CD4-positive, alpha-beta T cell treated with Interleukin-1 beta for 1 hour (primary cell): Measurements from ENCODE around the gene DBET.
"Not testable (repeated sequence)": the region's sequence is repeated elsewhere in the genome, so short reads cannot be mapped to it uniquely, and the experiment has no call there.

ENCODE experiments used
- DNase-seq, 2 donors: peaks; one replicate each; pipeline ENCODE4 v3.0.0-alpha.2; 2020 to 2022

Gene DBET

DNA sequence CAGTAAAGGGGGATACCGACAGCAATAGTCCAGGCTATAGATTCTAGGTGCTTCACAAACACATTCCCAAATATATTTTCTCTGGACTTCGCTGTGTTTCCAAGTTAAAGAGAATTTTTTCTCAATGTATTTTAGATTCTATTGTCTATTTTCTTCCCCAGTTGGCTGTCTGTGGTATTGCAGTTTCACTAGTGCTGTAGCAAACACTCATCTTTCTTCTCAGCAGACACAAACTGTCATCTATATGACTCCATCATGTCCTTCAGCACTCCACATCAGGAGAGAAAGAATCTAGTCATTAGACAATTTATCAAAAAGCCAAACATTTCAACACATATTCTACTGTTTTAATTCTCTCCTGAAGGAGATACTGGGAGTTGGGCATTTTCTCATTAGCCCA, at the start of gene DBET:
Gene DBET (plus strand): TSS at position 161 of the 400 bp plus-strand sequence.
- not testable (repeated sequence) for DNase-seq

DNA sequence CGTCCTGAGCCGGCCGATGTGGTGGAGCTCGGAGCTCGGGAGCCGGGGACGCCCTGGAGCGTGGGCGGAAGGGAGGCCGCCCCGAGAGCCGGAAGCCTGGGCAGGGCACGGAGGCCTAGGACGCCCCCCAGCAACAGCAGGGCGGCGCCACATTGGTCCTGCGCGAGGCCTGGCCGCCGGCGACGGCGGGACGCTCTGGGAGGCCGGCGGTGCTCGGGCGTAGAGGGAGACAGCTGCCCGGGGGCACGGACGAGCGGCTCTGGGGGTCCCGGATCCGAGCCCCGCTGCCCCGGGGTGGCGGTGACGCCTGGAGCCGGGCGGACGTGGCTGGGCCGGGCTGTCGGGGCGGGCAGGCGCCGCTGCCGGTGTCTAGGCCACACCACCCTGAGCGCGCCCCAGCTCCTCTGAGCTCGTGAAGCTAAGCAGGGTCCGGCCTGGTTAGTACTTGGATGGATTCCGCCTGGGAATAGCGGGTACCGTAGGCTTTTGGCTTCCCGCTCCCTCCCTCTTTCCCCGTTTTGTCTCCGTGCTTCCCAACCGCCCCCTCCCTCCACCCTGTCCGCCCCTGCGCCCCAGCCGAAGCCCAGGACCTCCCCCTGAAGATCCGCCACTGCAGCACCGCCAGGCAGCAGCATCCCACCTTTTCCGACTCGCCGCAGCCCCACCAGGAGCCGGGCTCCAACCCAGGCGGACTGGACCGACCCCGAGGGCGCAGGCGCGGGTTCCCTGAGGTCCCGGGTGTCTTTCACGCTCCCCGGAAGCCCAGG, 49.3 kb upstream of the DBET start:
- DNase-seq = no peak

DNA sequence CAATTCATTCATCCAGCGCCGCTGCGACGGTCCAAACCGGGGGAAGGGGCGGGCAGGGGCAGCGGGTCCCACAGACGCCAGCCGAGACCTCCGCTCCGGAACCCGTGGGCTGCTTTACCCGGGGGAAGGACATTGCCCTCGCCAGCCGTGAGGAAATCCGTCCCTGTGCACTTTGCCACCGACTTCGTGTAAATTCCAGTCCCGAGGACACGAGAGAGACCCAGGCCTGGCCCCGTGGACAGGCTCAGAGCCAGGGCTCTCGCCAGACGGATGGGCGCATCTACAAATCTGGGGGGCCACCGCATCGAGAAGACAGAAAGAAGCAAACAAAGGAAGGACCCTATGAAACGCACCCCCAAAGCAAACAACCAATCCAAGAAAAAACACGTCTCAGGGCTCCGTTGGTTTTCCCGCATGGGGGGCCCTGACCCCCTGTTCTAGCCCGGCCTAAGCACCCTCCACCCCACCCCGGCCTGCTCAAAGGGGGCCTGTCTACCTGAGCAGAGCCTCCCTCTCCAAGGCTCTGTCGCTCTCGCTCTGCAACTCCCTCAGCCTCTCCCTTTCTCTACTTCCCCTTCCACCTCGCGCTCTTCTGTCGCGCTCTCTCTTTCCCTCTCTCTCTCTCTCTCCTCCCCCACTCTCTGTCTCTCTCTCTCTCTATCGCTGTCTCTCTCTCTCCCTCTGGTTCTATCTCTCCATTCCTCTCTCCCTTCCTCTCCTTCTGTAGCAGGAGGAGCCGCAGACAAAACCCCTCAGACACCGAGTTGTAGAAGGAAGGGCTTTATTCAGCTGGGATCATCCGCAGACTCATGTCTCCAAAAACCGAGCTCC, 48.5 kb upstream of the DBET start:
- DNase-seq = no peak

DNA sequence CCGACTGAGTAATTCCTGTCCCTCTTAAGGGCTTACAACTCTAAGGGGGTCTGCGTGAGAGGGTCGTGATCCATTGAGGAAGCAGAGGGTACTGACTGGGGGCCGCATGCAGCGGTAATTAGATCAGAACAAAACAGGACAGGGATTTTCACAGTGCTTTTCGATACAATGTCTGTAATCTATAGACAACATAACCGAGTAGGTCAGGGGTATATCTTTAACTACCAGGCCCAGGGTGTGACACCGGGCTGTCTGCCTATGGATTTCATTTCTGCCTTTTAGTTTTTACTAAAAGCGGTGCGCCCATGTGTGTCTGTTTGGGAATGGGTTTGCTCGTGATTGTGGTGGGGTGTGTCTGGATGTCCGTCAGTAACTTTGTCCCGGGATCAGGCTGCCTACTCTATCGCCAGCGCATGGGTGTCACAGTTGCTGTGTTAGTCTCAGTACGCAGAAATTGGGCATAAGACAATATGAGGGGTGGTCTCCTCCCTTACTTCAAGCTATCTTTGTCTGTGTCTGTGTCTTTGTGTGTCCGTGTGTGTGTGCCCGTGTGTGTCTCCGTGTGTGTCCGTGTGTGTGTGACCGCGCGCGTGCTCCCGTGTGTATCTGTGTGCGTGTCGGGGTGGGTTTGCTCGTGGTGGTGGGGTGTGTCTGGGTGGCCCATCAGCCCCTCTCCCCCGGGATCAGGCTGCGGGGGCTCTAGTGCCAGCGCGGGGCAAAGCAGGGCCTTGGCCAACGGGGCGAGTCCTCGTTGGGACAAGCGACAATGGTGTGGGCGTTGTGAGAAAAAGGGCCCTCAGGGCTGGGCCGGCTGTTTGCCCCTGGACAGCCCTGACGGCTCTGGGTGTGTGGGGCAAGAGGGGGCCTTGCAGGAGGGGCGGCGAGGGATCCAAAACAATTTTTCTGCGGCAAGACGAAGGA, 47.7 kb upstream of the DBET start:
- DNase-seq = no peak

DNA sequence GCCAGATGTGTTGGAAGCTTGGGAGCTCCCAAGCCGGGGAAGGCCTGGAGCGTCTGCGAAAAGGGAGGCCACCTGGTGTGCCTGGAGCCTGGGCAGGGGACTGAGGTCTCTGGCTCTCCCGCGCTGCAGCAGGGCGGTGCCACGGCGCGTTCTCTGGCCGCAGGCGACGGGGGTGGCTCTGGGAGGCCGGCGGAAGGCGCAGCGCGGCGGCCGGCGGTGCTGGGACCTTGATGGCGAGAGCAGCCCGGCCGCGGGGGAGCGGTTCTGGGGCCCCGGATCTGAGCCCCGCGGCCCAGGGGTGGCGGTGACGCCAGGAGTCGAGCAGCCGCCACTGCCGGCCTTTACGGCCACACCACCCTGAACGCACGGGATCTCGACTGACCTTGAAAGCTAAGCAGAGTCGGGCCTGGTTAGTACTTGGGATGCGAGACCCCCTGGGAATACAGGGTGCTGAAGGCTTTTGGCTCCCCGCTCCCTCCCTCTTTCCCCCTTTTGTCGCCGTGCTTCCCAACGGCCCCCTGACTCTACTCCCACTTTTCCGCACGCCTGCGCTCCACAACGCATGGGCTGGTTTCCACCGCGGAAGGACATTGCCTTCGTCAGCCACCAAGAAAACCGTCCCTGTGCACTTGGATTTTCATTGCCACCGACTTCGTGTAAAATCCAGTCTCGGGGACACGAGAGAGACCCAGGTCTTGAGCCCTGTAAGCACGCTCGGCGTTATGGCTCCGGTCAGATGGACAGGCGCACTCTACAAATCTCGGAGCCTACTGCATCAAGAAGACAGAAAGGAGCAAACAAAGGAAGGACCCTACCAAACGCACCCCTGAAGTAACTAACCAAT, 46.7 kb upstream of the DBET start:
- no peak for DNase-seq

DNA sequence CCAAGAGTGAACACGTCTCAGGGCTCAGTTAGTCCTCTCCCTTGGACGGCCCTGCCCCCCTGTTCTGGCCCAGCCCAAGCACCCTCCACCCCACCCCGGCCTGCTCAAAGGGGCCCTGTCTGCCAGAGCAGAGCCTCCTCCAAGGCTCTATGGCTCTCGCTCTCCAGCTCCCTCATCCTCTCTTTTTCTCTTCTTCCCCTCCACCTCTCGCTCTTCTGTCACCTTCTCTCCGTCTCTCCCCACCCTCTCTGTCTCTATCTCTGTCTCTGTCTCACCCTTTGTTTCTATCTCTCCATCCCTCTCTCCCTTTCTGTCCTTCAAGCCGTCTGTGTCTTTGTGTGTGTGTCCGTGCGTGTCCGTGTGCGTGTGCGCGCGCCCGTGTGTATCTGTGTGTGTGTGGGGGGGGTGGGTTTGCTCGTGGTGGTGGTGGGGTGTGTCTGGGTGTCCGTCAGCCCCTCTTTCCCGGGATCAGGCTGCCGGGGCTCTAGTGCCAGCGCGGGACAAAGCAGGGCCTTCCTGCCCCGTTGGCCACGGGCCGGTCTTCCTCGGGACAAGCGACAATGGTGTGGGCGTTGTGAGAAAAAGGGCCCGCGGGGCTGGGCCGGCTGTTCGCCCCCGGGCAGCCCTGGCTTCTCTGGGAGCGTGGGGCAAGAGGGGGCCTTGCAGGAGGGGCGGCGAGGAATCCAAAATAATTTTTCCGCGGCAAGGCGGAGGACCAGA, 45.9 kb upstream of the DBET start:
- DNase-seq = no peak

DNA sequence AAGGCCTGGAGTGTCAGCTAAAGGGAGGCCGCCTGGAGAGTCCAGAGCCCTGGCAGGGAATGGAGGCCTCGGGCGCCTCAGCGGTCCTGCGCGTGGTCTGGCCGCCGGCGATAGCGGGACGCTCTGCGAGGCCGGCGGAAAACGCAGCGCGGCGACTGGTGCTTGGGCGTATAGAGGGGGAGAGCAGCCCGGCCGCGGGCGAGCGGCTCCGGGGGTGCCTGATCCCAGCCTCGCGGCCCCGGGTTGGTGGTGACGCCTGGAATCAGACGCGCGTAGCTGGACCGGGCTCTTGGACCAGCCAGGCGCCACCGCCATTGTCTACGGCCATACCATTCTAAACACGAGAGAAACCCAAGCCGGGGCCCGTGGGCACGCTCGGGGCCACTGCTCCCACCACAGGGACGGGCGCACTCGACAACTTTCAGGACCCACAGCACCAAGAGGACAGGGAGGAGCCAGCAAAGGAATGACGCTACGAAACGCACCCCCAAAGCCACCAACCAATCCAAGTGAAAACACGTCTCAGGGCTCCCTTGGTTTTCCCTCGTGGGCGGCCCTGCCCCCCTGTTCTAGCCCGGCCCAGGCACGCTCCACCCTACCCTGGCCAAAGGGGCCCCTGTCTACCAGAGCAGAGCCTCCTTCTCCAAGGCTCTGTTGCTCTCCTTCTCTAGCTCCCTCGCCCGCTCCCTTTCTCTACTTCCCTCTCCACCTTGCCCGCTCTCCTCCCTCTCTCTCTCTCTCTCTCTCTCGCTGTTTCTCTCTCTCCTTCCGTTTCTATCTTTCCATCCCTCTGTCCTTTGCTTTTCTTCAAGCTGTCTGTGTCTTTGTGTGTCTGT, 45.1 kb upstream of the DBET start:
- no peak for DNase-seq

DNA sequence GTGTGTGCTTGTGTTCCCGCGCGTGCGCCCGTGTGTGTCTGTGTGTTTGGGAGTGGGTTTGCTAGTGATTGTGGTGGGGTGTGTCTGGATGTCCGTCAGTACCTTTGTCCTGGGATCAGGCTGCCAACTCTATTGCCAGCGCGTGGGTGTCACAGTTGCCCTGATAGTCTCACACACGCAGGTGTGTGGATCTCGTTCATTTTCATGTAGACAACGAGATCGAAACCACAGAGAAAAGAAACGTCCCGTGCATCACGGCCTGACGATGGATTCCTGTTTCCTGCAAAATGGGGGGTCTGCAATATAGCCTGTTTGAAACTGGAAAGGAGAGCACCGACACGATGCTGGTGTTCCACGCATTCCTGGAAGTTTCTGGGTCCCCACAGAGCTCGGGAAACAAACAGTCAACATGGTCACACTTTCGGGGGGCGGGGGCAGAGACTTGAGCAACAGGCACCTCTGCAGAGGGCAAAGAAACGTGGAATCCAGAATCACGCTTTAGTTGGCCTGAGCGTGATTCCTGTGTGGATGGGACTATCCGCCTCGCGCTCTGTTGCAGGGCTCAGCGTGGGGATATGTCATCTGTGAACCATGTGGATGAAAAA, 44.3 kb upstream of the DBET start:
- not testable (repeated sequence) for DNase-seq

DNA sequence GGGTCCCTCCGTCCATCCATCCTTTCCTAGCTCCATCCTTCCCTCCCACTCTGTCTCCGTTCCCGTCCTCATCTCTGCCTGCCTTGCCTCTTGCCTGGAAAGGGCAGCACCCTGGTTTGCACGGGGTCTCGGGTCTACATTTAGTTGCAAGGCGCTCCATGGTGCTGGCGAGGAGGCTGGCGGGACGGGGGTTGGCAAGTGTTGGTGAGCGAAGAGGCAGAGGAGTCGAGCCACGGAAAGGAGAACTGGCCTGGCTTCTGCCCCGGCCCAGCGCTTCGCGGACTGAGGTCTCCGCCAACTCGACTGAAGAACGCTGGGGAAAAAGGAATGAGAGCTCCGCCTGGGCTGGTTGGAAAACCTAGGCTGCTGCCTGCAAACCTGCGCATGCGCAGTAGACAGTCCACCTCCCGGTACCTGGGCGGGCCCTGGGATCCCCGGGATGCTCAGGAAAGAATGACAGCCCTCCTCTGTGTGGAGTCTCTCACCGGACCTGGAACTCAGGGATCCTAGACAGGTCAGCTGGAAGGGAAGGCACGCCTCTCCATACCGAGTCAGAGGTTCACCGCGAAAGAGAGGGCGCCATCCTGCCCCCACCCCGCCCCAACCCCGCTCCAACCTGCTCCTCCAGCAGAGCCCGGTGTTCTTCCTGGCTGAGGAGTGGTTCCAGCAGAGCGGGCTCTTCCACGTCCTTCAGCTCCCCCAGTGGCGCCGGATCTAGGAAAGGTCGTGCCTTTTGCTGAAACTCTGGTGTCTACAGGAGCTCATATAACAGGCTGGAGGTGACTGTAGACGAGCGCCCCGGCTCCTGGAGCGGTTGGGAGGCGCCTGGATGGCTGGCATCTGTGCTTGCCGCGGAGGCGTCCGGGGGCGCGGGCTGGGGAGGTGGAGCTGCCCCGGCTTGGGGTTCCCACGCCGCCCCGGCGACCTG, 43.2 kb upstream of the DBET start:
- peak in 1 of 2 donors; percentile 13 for DNase-seq

DNA sequence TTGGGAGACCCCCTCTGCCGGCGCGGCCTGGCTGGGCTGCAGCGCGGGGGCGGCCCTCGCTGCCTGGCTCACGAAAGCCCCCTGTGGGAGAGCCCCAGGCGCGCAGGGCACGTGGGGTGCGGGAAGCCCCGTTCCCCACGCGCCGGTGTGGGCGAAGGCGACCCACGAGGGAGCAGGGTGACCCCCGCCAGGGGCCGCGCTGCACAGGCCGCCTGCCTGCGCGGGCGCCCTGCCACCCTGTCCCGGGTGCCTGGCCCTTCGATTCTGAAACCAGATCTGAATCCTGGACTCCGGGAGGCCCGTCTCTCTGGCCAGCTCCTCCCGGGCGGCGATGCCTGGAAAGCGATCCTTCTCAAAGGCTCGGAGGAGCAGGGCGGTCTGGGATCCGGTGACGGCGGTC, 42.3 kb upstream of the DBET start:
- not testable (repeated sequence) for DNase-seq

DNA sequence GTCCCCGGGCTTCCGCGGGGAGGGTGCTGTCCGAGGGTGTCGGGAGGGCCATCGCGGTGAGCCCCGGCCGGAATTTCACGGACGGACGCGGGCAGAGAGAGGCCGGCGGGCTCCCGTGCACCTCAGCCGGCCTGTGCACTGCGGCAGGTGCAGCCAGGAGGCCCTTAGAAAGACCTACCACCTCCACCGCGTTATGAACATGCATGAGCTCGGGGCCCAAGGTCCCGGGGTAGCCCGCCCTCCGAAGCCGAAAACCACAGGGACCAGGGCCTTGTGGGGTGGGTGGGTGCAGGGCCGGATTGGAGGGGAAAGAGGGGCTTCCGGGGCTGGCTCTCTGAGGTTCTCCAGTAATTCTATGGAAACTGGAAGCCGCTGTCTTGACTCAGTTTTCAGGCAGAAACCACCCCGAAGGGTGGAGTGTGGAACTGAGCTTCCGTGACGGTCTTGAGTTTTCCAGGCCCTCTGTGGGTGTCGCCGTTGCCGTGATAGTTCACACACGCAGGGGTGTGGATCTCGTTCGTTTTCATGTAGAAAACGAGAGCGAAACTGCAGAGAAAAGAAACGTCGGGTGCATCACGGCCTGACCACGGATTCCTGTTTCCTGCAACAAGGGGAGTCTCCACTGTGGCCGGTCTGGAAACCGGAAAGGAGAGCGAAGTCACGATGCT, 41.6 kb upstream of the DBET start:
- peak in 1 of 2 donors; percentile 2 for DNase-seq

DNA sequence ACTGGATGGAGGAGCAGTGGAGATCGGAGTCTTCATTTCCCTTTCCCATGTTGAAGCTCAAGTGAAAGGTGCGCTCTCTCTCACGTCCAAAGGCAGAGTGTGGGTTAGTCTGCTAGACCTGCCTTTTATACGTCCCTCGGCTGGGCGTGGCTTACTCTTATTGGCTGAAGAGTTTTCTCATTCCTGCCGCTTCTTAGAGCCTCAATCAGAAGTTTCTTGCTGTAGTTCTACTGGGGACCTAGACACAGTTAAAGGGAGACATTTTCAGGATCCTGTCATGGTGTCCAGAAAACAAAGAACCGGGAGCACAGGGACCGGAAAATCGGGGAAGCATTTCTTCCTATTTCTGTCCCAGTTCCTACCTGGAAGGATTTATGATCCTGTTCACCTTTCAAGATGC, 37.1 kb upstream of the DBET start, which contains the start of gene FRG2:
Gene FRG2 (minus strand): TSS at position 101 of the 400 bp plus-strand sequence. CDS start 52 bp downstream, at position 49.
- not testable (repeated sequence) for DNase-seq

DNA sequence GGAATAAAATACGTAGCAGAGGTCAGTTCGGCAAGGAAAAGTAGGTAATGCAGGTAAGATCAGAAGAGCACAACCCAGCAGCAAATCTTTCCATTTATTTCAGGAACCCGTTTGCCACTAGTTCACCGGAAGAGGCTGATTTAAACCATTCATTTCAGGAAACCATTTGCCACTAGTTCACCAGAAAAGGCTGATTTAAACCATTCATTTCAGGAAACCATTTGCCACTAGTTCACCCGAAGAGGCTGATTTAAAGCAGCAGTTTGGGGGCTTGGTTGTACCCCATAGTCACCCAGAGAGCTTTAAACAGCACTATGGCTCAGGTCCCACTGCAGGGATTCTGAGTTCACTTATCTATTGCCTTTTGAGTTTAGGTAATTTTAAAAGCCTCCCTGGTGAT, 33.0 kb upstream of the DBET start:
- DNase-seq = not testable (repeated sequence)

DNA sequence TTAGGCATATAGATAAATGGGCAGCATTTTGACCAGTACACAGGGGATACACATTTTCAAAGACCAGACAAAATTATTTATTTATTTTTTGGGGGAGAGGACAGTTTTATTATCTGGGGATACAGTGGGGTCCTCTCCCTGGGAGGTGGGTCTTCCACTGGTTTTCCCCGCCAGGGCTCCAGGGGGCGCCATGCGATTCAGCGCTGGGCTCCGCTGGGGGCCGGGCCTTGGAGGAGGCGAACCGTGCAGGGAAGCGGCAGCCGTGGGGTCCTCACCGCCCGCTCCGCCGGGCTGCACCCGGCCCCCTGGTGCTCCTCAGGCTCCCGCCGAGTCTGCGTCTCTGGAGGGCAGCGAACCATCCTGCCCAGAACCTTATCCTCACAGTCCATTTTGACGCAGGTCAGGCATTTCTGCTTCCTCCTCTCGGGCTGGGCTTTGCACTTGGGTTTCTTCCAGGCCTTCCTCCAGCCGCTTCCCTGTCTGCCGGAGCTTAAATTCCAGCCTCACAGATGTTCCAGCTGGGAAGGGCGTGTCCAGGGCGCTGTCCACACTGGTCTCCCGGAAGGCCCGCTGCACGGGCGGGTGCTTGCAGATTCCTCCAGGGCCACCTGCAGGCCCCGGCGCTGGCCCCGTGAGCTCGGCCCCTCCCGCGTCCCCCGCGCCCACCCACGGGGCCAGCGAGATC, 26.5 kb upstream of the DBET start:
- DNase-seq = peak in 1 of 2 donors; percentile 22

DNA sequence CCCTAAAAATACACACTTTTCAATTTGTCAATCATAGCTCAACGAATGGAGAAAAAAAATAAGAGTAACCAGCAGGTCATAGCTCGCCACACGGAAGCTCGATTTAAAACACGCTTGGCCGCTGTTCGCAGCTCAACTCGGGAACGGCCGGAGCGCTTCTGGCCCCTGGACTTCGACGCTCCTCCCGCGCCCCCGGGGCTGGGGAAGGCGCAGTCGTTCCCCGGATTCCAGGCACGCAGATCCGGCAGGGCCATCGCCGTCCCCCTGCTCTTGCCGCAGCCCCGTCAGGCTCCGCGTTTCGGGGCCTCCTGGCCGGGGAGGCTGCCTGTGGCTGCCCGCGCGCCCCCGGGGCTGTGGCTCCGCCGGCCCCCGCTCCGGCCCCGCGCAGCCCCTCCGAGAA, 23.4 kb upstream of the DBET start:
- not testable (repeated sequence) for DNase-seq

DNA sequence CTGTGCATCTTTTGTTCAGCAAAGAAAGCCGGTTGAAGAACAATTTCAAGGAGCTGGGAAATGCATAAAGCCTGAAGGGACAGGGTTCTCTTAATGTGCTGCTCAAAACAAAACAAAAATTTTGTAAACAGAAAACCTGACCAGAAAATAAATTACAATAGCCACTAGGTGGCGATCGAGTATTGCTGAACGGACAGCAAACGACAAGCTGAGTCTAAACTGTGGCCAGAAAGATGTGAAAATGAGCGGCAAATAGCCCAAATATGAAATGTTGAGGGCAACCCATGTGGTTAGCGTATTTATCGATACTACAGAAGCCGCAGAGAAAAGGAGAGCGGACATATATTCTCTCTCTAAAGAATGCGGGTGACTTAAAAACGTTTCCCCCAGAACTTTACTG, 16.7 kb upstream of the DBET start:
- not testable (repeated sequence) for DNase-seq
